NCI-H2029 (cell line): ENCODE measurements around the gene SPECC1.

ENCODE experiments used
- DNase-seq: peaks from one replicate; lab custom pipeline; 2025; lab: John Stamatoyannopoulos, UW

SPECC1 gene

GRCh38 chr17:20273741-20274500 is 264.8 kb downstream of the SPECC1 start:
- DNase-seq, result no peak

- DNase-seq, result no peak
Measured at GRCh38 chr17:20275653-20276052, 266.5 kb downstream of the SPECC1 start.

GRCh38 chr17:20276421-20276820 is 267.3 kb downstream of the SPECC1 start:
- no peak for DNase-seq

- DNase-seq, result no peak
Measured at GRCh38 chr17:20278805-20279204, 269.6 kb downstream of the SPECC1 start.

GRCh38 chr17:20279631-20280030 is 270.5 kb downstream of the SPECC1 start:
- no peak for DNase-seq

- DNase-seq, result no peak
Measured at GRCh38 chr17:20280051-20280450, 270.9 kb downstream of the SPECC1 start.

GRCh38 chr17:20280851-20281250 is 271.7 kb downstream of the SPECC1 start:
- DNase-seq, result no peak

GRCh38 chr17:20281860-20282259 is 272.7 kb downstream of the SPECC1 start:
- no peak for DNase-seq

- DNase-seq, result no peak
Measured at GRCh38 chr17:20282526-20283308, 273.6 kb downstream of the SPECC1 start.

GRCh38 chr17:20284022-20284421 is 274.9 kb downstream of the SPECC1 start:
- no peak for DNase-seq

GRCh38 chr17:20284570-20285295 is 275.6 kb downstream of the SPECC1 start:
- DNase-seq, result no peak

GRCh38 chr17:20289984-20290383 is 280.8 kb downstream of the SPECC1 start:
- no peak for DNase-seq

GRCh38 chr17:20291853-20292252 is 282.7 kb downstream of the SPECC1 start:
- no peak for DNase-seq

GRCh38 chr17:20293501-20293900 is 284.3 kb downstream of the SPECC1 start:
- no peak for DNase-seq

- no peak for DNase-seq
Measured at GRCh38 chr17:20294120-20294519, 285.0 kb downstream of the SPECC1 start.

- no peak for DNase-seq
Measured at GRCh38 chr17:20299013-20299412, 289.9 kb downstream of the SPECC1 start.

GRCh38 chr17:20300436-20300934 is 291.3 kb downstream of the SPECC1 start:
- DNase-seq, result no peak

- no peak for DNase-seq
Measured at GRCh38 chr17:20302246-20302917, 293.2 kb downstream of the SPECC1 start.

- DNase-seq, result no peak
Measured at GRCh38 chr17:20304961-20305360, 295.8 kb downstream of the SPECC1 start.

- no peak for DNase-seq
Measured at GRCh38 chr17:20306924-20307323, 297.8 kb downstream of the SPECC1 start.

- DNase-seq, result no peak
Measured at GRCh38 chr17:20307326-20307910, 298.3 kb downstream of the SPECC1 start.

- DNase-seq, result no peak
Measured at GRCh38 chr17:20310481-20310880, 301.3 kb downstream of the SPECC1 start.
